CD4-positive, alpha-beta T cell (primary cell): ENCODE results near the gene PDE4B. TPM values are rescaled to one million over a fixed set of nuclear protein-coding genes. Genes with fewer than 3 reads are reported as not detected.

ENCODE experiments used
- ATAC-seq: fragments of 200-7000 bp; cut with Tn5 transposase; one replicate; pipeline ENCODE4 v1.10.0; 2022; ENCODE audit warnings: mild to moderate bottlenecking; ENCODE audit not compliant: poor library complexity
- CTCF ChIA-PET: fragments of 350-600 bp; sonication (Branson Sonifier 250); formaldehyde crosslinking; loops from one replicate; lab custom pipeline; 2021; ENCODE audit warnings: antibody characterized with exemption, inconsistent platforms; lab: Charles Lee
- POLR2A ChIA-PET: fragments of 350-600 bp; sonication (Branson Sonifier 250); formaldehyde crosslinking; loops from one replicate; lab custom pipeline; 2021; ENCODE audit warnings: antibody characterized with exemption, inconsistent platforms; lab: Charles Lee
- DNase-seq, 14 experiments: peaks; one replicate each; pipeline ENCODE4 v3.0.0-alpha.2; 2013 to 2020; ENCODE audit warnings: mixed read lengths in 2 of 14
- H3K27ac ChIP-seq, 2 donors: one replicate each; pipeline versions ENCODE4 v1.5.1 to v1.7.0; 2013; ENCODE audit warnings: low read length in 2 of 2, low read depth in 1 of 2, mild to moderate bottlenecking in 1 of 2
- H3K27me3 ChIP-seq, 2 experiments: 1 replicate in 1 of 2; 2 replicates in 1 of 2; pipeline versions ENCODE4 v1.6.1 to v1.7.0; 2013; ENCODE audit warnings: low read length in 2 of 2, control low read depth in 1 of 2, mild to moderate bottlenecking in 1 of 2, moderate library complexity in 1 of 2; ENCODE audit not compliant: insufficient read depth in 2 of 2, control insufficient read depth in 1 of 2
- H3K36me3 ChIP-seq: one replicate; pipeline ENCODE4 v1.6.1; 2013; ENCODE audit warnings: low read length, control low read depth; ENCODE audit not compliant: insufficient read depth
- H3K4me1 ChIP-seq: one replicate; pipeline ENCODE4 v1.6.1; 2013; ENCODE audit warnings: low read length, control low read depth; ENCODE audit not compliant: insufficient read depth
- H3K4me3 ChIP-seq: one replicate; pipeline ENCODE4 v1.5.1; 2013; ENCODE audit warnings: mild to moderate bottlenecking, low read length, moderate library complexity
- H3K9me3 ChIP-seq, 2 experiments: 1 replicate in 1 of 2; 2 replicates in 1 of 2; pipeline versions ENCODE4 v1.6.1 to v1.7.0; 2013; ENCODE audit warnings: low read length in 2 of 2, mild to moderate bottlenecking in 2 of 2, control low read depth in 1 of 2, moderate library complexity in 1 of 2; ENCODE audit not compliant: control insufficient read depth in 1 of 2, insufficient read depth in 1 of 2
- H3K27ac Mint-ChIP-seq: one replicate; pipeline ENCODE4 v1.8.0; 2020; ENCODE audit warnings: mixed read lengths
- H3K27me3 Mint-ChIP-seq: one replicate; pipeline ENCODE4 v1.8.0; 2021; ENCODE audit warnings: mixed read lengths
- H3K36me3 Mint-ChIP-seq: one replicate; pipeline ENCODE4 v1.8.0; 2021; ENCODE audit warnings: low read depth, mixed read lengths
- H3K4me1 Mint-ChIP-seq: one replicate; pipeline ENCODE4 v1.8.0; 2021; ENCODE audit warnings: low read depth, mixed read lengths
- H3K4me3 Mint-ChIP-seq: one replicate; pipeline ENCODE4 v1.8.0; 2020; ENCODE audit warnings: mild to moderate bottlenecking, mixed read lengths
- H3K9me3 Mint-ChIP-seq: one replicate; pipeline ENCODE4 v1.8.0; 2020; ENCODE audit warnings: mixed read lengths
- intact Hi-C, 2 experiments: fragments of 100-400 bp; cut with DNase I in 1 of 2; cut with micrococcal nuclease in 1 of 2; formaldehyde crosslinking; loops; one replicate each; pipeline versions ENCODE4 v1.15.1 to v1.9.0; 2023 to 2025; cut with DNase I, micrococcal nuclease
- total RNA-seq, 174 experiments: library from RNA in 2 of 174; stranded (reverse) in 2 of 174; gene quantifications; one replicate each; pipeline ENCODE4 v1.2.3 and lab custom pipeline; 2021 to 2026
- TF ChIP-seq, protein P1 (sequence below): fragments of 200-600 bp; IDR thresholded peaks from one replicate; pipeline ENCODE4 v1.8.0; 2022; ENCODE audit warnings: antibody characterized with exemption, mild to moderate bottlenecking

The PDE4B gene
- total RNA-seq, 2 experiments from 2014 or later = 155 to 159 TPM

GRCh38 chr1:65836686-65837085, 44.0 kb downstream of the PDE4B start:
- Mint-ChIP-seq H3K27me3 (no peaks in the 10 kb centered on the region), H3K36me3 (no peaks in the 10 kb centered on the region), H3K4me1 (no peaks in the 10 kb centered on the region), H3K9me3 (no peaks in the 10 kb centered on the region), H3K4me3 (no peak overlapping the region), H3K27ac (no peak overlapping the region)
- H3K27ac ChIP-seq = no peak overlapping the region
- ChIA-PET CTCF (no interaction called here), POLR2A (no interaction called here)
- no peaks in the 10 kb centered on the region for H3K36me3 ChIP-seq
- H3K9me3 ChIP-seq = no peaks in the 10 kb centered on the region
- no peaks in the 10 kb centered on the region for H3K4me1 ChIP-seq
- ATAC-seq (no peak), DNase-seq (no peak)
- H3K27me3 ChIP-seq = no peaks in the 10 kb centered on the region
- TF ChIP-seq, protein P1, sequence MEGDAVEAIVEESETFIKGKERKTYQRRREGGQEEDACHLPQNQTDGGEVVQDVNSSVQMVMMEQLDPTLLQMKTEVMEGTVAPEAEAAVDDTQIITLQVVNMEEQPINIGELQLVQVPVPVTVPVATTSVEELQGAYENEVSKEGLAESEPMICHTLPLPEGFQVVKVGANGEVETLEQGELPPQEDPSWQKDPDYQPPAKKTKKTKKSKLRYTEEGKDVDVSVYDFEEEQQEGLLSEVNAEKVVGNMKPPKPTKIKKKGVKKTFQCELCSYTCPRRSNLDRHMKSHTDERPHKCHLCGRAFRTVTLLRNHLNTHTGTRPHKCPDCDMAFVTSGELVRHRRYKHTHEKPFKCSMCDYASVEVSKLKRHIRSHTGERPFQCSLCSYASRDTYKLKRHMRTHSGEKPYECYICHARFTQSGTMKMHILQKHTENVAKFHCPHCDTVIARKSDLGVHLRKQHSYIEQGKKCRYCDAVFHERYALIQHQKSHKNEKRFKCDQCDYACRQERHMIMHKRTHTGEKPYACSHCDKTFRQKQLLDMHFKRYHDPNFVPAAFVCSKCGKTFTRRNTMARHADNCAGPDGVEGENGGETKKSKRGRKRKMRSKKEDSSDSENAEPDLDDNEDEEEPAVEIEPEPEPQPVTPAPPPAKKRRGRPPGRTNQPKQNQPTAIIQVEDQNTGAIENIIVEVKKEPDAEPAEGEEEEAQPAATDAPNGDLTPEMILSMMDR = no peak
- intact Hi-C loops = no loop called here
- H3K4me3 ChIP-seq = no peak overlapping the region

GRCh38 chr1:65840683-65841082, 48.0 kb downstream of the PDE4B start:
- no peaks in the 10 kb centered on the region for H3K4me1 ChIP-seq
- DNase-seq (no peak), ATAC-seq (no peak)
- ChIA-PET CTCF (no interaction called here), POLR2A (no interaction called here)
- intact Hi-C loops = no loop called here
- no peak overlapping the region for H3K4me3 Mint-ChIP-seq
- H3K36me3 Mint-ChIP-seq = no peaks in the 10 kb centered on the region
- H3K9me3 ChIP-seq = no peaks in the 10 kb centered on the region
- H3K27me3 Mint-ChIP-seq = no peaks in the 10 kb centered on the region
- no peak overlapping the region for H3K27ac ChIP-seq
- H3K27me3 ChIP-seq = no peaks in the 10 kb centered on the region
- TF ChIP-seq, protein P1 = no peak
- no peaks in the 10 kb centered on the region for H3K36me3 ChIP-seq
- H3K9me3 Mint-ChIP-seq = no peaks in the 10 kb centered on the region
- H3K4me3 ChIP-seq = no peak overlapping the region
- no peak overlapping the region for H3K27ac Mint-ChIP-seq
- H3K4me1 Mint-ChIP-seq = no peaks in the 10 kb centered on the region

DNA sequence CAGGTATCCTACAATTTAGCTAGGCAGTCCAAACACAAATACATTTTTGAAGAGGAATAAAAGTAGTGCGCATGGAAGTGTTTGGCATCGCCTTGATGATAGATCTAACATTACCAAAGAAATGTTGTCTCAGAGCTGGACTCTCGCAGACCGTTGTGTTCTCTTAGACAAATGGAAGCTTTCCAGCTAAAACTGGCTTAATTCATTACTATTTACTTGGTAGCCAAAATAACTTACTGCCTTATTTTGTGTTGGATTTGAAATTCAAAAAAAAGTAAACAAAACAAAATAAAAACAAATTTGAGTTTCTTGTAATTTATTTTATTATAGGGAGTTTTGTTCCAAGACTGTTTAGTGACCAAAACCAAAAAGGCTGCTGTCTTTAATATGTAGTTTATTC, 51.6 kb downstream of the PDE4B start:
- ChIA-PET POLR2A (no interaction called here), CTCF (no interaction called here)
- no peaks in the 10 kb centered on the region for H3K36me3 Mint-ChIP-seq
- H3K9me3 ChIP-seq = peaks cover under 1 to 4% of the 10 kb centered on the region in 2 experiments
- no peaks in the 10 kb centered on the region for H3K4me1 ChIP-seq
- H3K27me3 Mint-ChIP-seq = no peaks in the 10 kb centered on the region
- DNase-seq (no peak), ATAC-seq (no peak)
- H3K4me3 Mint-ChIP-seq = no peak overlapping the region
- no peaks in the 10 kb centered on the region for H3K4me1 Mint-ChIP-seq
- H3K36me3 ChIP-seq = no peaks in the 10 kb centered on the region
- H3K27ac Mint-ChIP-seq = no peak overlapping the region
- H3K27me3 ChIP-seq = no peaks in the 10 kb centered on the region
- intact Hi-C loops = no loop called here
- H3K4me3 ChIP-seq = no peak overlapping the region
- H3K27ac ChIP-seq = no peak overlapping the region
- TF ChIP-seq, protein P1 = no peak
- H3K9me3 Mint-ChIP-seq = peaks cover 3% of the 10 kb centered on the region
